PC-3 (cell line): ENCODE data around the gene ACVR1B. TPM values are rescaled to one million over a fixed set of nuclear protein-coding genes. Genes with fewer than 3 reads are reported as not detected.

Experiments used
- ATAC-seq: fragments of 200-7000 bp; cut with Tn5 transposase; 2 replicates; pipeline ENCODE4 v1.9.1; 2020; ENCODE audit warnings: mild to moderate bottlenecking, moderate library complexity
- BruUV-seq: library from RNA; stranded (reverse); fragments of 400-500 nt; replicated peaks from 2 replicates; lab custom pipeline; 2021; lab: Mats Ljungman, UMichigan
- CTCF ChIA-PET: fragments of 300-600 bp; sonication (Branson Sonifier 250); formaldehyde crosslinking; loops from one replicate; lab custom pipeline; 2022; ENCODE audit warnings: antibody characterized with exemption; lab: Charles Lee
- POLR2A ChIA-PET: fragments of 300-600 bp; sonication (Branson Sonifier 250); formaldehyde crosslinking; loops from one replicate; lab custom pipeline; 2022; ENCODE audit warnings: antibody characterized with exemption; ENCODE audit not compliant: unreplicated experiment; lab: Charles Lee
- DNase-seq: peaks from one replicate; pipeline ENCODE4 v3.0.0-alpha.2; 2015
- H2AFZ ChIP-seq: fragments of 300-600 bp; sonication (generic); 2 replicates; pipeline ENCODE4 v1.6.0; 2016; ENCODE audit warnings: antibody characterized with exemption, low read length
- H3F3A ChIP-seq: fragments of 300-600 bp; sonication (generic); one replicate; pipeline ENCODE4 v1.6.0; 2017; ENCODE audit warnings: antibody characterized with exemption, low read length, control low read depth, mild to moderate bottlenecking; ENCODE audit not compliant: unreplicated experiment
- H3K27ac ChIP-seq: fragments of 300-600 bp; sonication (generic); 2 replicates; pipeline ENCODE4 v1.5.1; 2016; ENCODE audit warnings: mild to moderate bottlenecking, low read length
- H3K27me3 ChIP-seq: fragments of 300-600 bp; sonication (generic); 2 replicates; pipeline ENCODE4 v1.6.1; 2016; ENCODE audit warnings: low read length, mixed read lengths
- H3K36me3 ChIP-seq: fragments of 300-600 bp; sonication (generic); 2 replicates; pipeline ENCODE4 v1.6.1; 2016; ENCODE audit warnings: low read depth, mixed run types, low read length, mixed read lengths
- H3K4me1 ChIP-seq: fragments of 300-600 bp; sonication (generic); 2 replicates; pipeline ENCODE4 v1.5.1; 2016; ENCODE audit warnings: low read length; ENCODE audit not compliant: insufficient read depth
- H3K4me2 ChIP-seq: fragments of 300-600 bp; sonication (generic); 2 replicates; pipeline ENCODE4 v1.6.0; 2016; ENCODE audit warnings: low read length
- H3K4me3 ChIP-seq: fragments of 300-600 bp; sonication (generic); 2 replicates; pipeline ENCODE4 v1.5.1; 2016; ENCODE audit warnings: mild to moderate bottlenecking, low read length, mixed read lengths
- H3K79me2 ChIP-seq: fragments of 300-600 bp; sonication (generic); 2 replicates; pipeline ENCODE4 v1.6.1; 2017; ENCODE audit warnings: low read length, mixed read lengths
- H3K9ac ChIP-seq: fragments of 300-600 bp; sonication (generic); 2 replicates; pipeline ENCODE4 v1.6.0; 2016; ENCODE audit warnings: mild to moderate bottlenecking, low read length
- H3K9me2 ChIP-seq: fragments of 300-600 bp; sonication (generic); replicated peaks from 2 replicates; pipeline ENCODE4 v1.6.1; 2016; ENCODE audit warnings: mixed run types, low read length, mixed read lengths
- H3K9me3 ChIP-seq: fragments of 300-600 bp; sonication (generic); 2 replicates; pipeline ENCODE4 v1.6.1; 2016; ENCODE audit warnings: low read length, mixed read lengths
- H4K20me1 ChIP-seq: fragments of 300-600 bp; sonication (generic); 2 replicates; pipeline ENCODE4 v1.6.1; 2016; ENCODE audit warnings: low read length, mixed read lengths
- EZH2 ChIP-seq: fragments of 300-600 bp; sonication (generic); IDR thresholded peaks from one replicate; pipeline ENCODE4 v1.6.1; 2017; ENCODE audit warnings: antibody characterized with exemption, mild to moderate bottlenecking, low read length; ENCODE audit not compliant: unreplicated experiment
- EZH2phosphoT487 ChIP-seq: fragments of 300-600 bp; sonication (generic); IDR thresholded peaks from 2 replicates; pipeline ENCODE4 v1.6.1; 2018; ENCODE audit warnings: mild to moderate bottlenecking, antibody characterized with exemption, low read length, borderline replicate concordance
- intact Hi-C: fragments of 100-400 bp; cut with micrococcal nuclease; formaldehyde crosslinking; loops from 2 replicates; pipeline ENCODE4 v1.9.0; 2023
- total RNA-seq: library from RNA; depleted of rRNA; stranded (reverse); fragments of >200 nt; gene quantifications from 2 replicates; pipeline ENCODE4 v1.2.3, GENCODE V29; 2014; rRNA removed
- TF ChIP-seq, protein P1 (sequence below): fragments of 300-600 bp; sonication (generic); conservative IDR thresholded peaks from 2 replicates; pipeline ENCODE4 v1.5.1; 2017; ENCODE audit warnings: antibody characterized with exemption, low read depth, mild to moderate bottlenecking, low read length

ACVR1B gene
- total RNA-seq, 1 experiment from 2014 or later: 9.8 TPM

DNA sequence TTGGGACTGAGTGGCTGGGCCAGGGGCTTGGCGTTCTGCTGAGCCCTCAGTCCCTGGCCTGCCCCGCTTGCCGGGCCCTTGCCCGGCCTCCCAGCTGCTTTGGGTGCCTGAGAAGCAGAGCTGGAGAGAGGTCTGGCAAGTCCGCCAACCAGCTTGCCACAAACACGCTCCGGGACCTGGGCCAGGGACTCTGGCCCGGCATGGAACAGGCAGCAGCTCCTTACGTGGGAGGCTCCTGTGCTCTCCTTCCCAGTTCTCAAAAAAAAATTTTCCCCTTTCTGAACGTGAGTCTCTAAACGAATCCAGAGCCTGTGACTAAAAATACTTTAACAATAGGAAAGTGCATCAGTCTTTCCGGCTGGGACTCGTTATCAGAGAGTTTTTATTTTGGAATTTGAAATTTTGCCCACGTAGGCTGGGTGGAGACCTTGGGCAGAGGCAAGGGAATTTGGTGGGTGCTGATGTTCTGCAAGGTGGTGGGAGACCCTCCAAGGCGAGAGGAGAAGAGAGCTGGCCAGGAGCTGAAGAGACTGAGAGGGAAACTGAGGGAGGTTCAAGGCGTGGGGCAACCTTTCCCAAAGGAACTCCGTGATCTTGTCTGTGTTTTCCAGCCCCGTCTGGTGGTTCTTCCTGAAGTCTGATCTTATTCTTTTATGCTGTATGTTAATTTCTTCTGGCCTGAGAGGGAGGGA lies 92.9 kb downstream of the ACVR1B start:
- ChIA-PET CTCF (no interaction called here), POLR2A (interaction anchor here (0.6 kb wide), 1 partner anchor 917 kb away, joined by 3 read pairs; no protein-coding TSS in a partner anchor)
- DNase-seq (no peak), ATAC-seq (no peak)
- no peaks in the 10 kb centered on the region for H3F3A ChIP-seq
- no peak overlapping the region for H3K4me3 ChIP-seq
- no peak overlapping the region for H3K27ac ChIP-seq
- intact Hi-C loops: no loop called here
- BruUV-seq: no TSS peak
- no peaks in the 10 kb centered on the region for H4K20me1 ChIP-seq
- H3K9ac ChIP-seq: no peak overlapping the region
- TF ChIP-seq, protein P1, sequence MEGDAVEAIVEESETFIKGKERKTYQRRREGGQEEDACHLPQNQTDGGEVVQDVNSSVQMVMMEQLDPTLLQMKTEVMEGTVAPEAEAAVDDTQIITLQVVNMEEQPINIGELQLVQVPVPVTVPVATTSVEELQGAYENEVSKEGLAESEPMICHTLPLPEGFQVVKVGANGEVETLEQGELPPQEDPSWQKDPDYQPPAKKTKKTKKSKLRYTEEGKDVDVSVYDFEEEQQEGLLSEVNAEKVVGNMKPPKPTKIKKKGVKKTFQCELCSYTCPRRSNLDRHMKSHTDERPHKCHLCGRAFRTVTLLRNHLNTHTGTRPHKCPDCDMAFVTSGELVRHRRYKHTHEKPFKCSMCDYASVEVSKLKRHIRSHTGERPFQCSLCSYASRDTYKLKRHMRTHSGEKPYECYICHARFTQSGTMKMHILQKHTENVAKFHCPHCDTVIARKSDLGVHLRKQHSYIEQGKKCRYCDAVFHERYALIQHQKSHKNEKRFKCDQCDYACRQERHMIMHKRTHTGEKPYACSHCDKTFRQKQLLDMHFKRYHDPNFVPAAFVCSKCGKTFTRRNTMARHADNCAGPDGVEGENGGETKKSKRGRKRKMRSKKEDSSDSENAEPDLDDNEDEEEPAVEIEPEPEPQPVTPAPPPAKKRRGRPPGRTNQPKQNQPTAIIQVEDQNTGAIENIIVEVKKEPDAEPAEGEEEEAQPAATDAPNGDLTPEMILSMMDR: no peak
- TF ChIP-seq EZH2phosphoT487 (no peak), EZH2 (no peak)
- no peaks in the 10 kb centered on the region for H3K36me3 ChIP-seq
- H3K79me2 ChIP-seq: no peaks in the 10 kb centered on the region
- no peak overlapping the region for H3K4me2 ChIP-seq
- H2AFZ ChIP-seq: no peak overlapping the region
- no peaks in the 10 kb centered on the region for H3K9me3 ChIP-seq
- no peaks in the 10 kb centered on the region for H3K27me3 ChIP-seq
- peaks cover 5% of the 10 kb centered on the region; the same call in 1 of the 2 replicates for H3K4me1 ChIP-seq
- no peaks in the 10 kb centered on the region for H3K9me2 ChIP-seq

GRCh38 chr12:52045794-52046199 lies 94.3 kb downstream of the ACVR1B start:
- DNase-seq: no peak
- Histone ChIP-seq H2AFZ (no peak overlapping the region), H3K4me2 (no peak overlapping the region), H3K36me3 (no peaks in the 10 kb centered on the region), H3K27me3 (no peaks in the 10 kb centered on the region), H3K79me2 (no peaks in the 10 kb centered on the region), H3K9me2 (no peaks in the 10 kb centered on the region), H3K9me3 (no peaks in the 10 kb centered on the region), H3K4me1 (peaks cover 15% of the 10 kb centered on the region), H4K20me1 (no peaks in the 10 kb centered on the region), H3K9ac (no peak overlapping the region), H3F3A (no peaks in the 10 kb centered on the region), H3K4me3 (no peak overlapping the region), H3K27ac (no peak overlapping the region)
- no TSS peak for BruUV-seq
- CTCF ChIA-PET: no interaction called here
- TF ChIP-seq EZH2phosphoT487: no peak
- no peak for TF ChIP-seq EZH2
- TF ChIP-seq, protein P1: no peak
- POLR2A ChIA-PET: no interaction called here
- intact Hi-C loops: no loop called here
- ATAC-seq: no peak

Other genes with a start within 250 kb of the ACVR1B start
- not detected in 2 replicates for gene FIGNL2, start 103.0 kb upstream of the ACVR1B start, total RNA-seq
- gene ANKRD33, start 63.6 kb upstream of the ACVR1B start, total RNA-seq: not detected in 2 replicates
- 0.40 TPM in 1 of 2 replicates, not detected in the other for gene ACVRL1, start 44.2 kb upstream of the ACVR1B start, total RNA-seq
- 0.29 and 0.58 TPM in 2 replicates for gene TAMALIN, start 55.2 kb downstream of the ACVR1B start, total RNA-seq
- 90.7 and 110 TPM in 2 replicates for gene NR4A1, start 99.7 kb downstream of the ACVR1B start, total RNA-seq
- gene ATG101, start 118.3 kb downstream of the ACVR1B start, total RNA-seq: 110 and 167 TPM in 2 replicates
- not detected in 2 replicates for gene SMIM41, start 128.0 kb downstream of the ACVR1B start, total RNA-seq
- 19.8 and 30.1 TPM in 2 replicates for gene KRT80, start 240.3 kb downstream of the ACVR1B start, total RNA-seq